ENCODE measurements around the gene LAMC1. TPM values are rescaled to one million over a fixed set of nuclear protein-coding genes. Genes with fewer than 3 reads are reported as not detected.
A peak's percentile ranks its signal among the peaks of the same experiment; 100 is the strongest.

The LAMC1 gene
- total and polyA plus RNA-seq, 2 experiments from 2014 or later: 18.4 to 116 TPM

GRCh38 chr1:183126528-183126927 lies 103.3 kb downstream of the LAMC1 start:
- no peak overlapping the region for H3K4me3 ChIP-seq
- H3F3A ChIP-seq (replicated peaks; ENCODE audit: low read depth): no peaks in the 10 kb centered on the region
- no peak overlapping the region for H2AFZ ChIP-seq
- no peak for TF ChIP-seq CTCF (conservative IDR thresholded peaks at IDR 0.05; ENCODE audit: low read depth in 2 of 2)
- TF ChIP-seq ZNF462 (CRISPR knock-in tag; IDR thresholded peaks at IDR 0.05): no peak
- TF ChIP-seq ETS1 (IDR thresholded peaks at IDR 0.05): no peak
- TF ChIP-seq EZH2phosphoT487 (IDR thresholded peaks at IDR 0.05; ENCODE audit: unreplicated experiment): no peak
- no peak for TF ChIP-seq JUNB (IDR thresholded peaks at IDR 0.05; ENCODE audit: unreplicated experiment)
- TF ChIP-seq POLR2AphosphoS5 (IDR thresholded peaks at IDR 0.05; ENCODE audit: low read depth): no peak
- TF ChIP-seq EZH2 (IDR thresholded peaks at IDR 0.05; ENCODE audit: low read depth, unreplicated experiment): no peak
- TF ChIP-seq NANOG (IDR thresholded peaks at IDR 0.05; ENCODE audit: borderline replicate concordance): no peak
- no peak for TF ChIP-seq ZNF114 (CRISPR knock-in tag; IDR thresholded peaks at IDR 0.05)
- TF ChIP-seq STAT1 (IDR thresholded peaks at IDR 0.05; ENCODE audit: unreplicated experiment): no peak
- no peak for TF ChIP-seq ZNF331 (CRISPR knock-in tag; IDR thresholded peaks at IDR 0.05; ENCODE audit: low read depth)
- TF ChIP-seq CREB1 (CRISPR knock-in tag; IDR thresholded peaks at IDR 0.05; ENCODE audit: low read depth): no peak
- no peak for TF ChIP-seq REST (IDR thresholded peaks at IDR 0.05; ENCODE audit: unreplicated experiment)
- no peaks in the 10 kb centered on the region for H3K79me2 ChIP-seq (replicated peaks; ENCODE audit: insufficient read depth)
- ATAC-seq (no peak), DNase-seq (ENCODE audit: low spot score) (no peak)
- Mint-ChIP-seq H3K9me3 (no peaks in the 10 kb centered on the region), H3K4me1 (peaks cover 5% of the 10 kb centered on the region; the same call in 2 of the 3 replicates), H3K36me3 (ENCODE audit: low read depth) (peaks cover 79% of the 10 kb centered on the region), H3K4me3 (no peak overlapping the region), H3K27me3 (ENCODE audit: insufficient read depth, low read depth, poor library complexity) (peaks cover 2% of the 10 kb centered on the region), H3K27ac (no peak overlapping the region)
- no peaks in the 10 kb centered on the region for H4K20me1 ChIP-seq (replicated peaks; ENCODE audit: insufficient read depth)
- no peak overlapping the region for H3K4me2 ChIP-seq
- no peaks in the 10 kb centered on the region for H3K9me2 ChIP-seq (ENCODE audit: insufficient read depth)
- 0 out of 2 replicates have a peak overlapping the region, but pooled peaks have one; percentile 19 for H3K27ac ChIP-seq (ENCODE audit: low read depth)
- peaks cover 36% of the 10 kb centered on the region for H3K36me3 ChIP-seq (ENCODE audit: insufficient read depth)
- H3K4me1 ChIP-seq (ENCODE audit: insufficient read depth): no peaks in the 10 kb centered on the region
- no peaks in the 10 kb centered on the region for H3K27me3 ChIP-seq (ENCODE audit: insufficient read depth)

All from GM23338 (cell line).